HepG2 (cell line): ENCODE measurements around the gene RACGAP1.

ENCODE experiments used
- CBFB ChIP-seq: sonication (generic); formaldehyde crosslinking; IDR thresholded peaks from 2 replicates; pipeline ENCODE4 v1.4.0; 2020; ENCODE audit warnings: missing genetic modification reagents
- CEBPB ChIP-seq: IDR thresholded peaks from 2 replicates; pipeline ENCODE4 v1.6.1; 2011; ENCODE audit warnings: low read depth, low read length, improper control_type of control experiment, borderline replicate concordance
- EP300 ChIP-seq, 3 experiments: sonication (generic) in 1 of 3; formaldehyde crosslinking in 1 of 3; IDR thresholded peaks; 2 replicates each; pipeline versions ENCODE4 v1.5.1 to v1.6.1; 2011 to 2020; ENCODE audit warnings: low read depth in 2 of 3, low read length in 2 of 3, borderline replicate concordance in 1 of 3, improper control_type of control experiment in 1 of 3, mild to moderate bottlenecking in 1 of 3, missing genetic modification reagents in 1 of 3, moderate library complexity in 1 of 3
- MXI1 ChIP-seq: IDR thresholded peaks from 3 replicates; pipeline ENCODE4 v1.6.1; 2012; ENCODE audit warnings: low read depth, low read length, inconsistent platforms, borderline replicate concordance
- POLR2A ChIP-seq, 2 experiments: IDR thresholded peaks; 2 replicates each; pipeline ENCODE4 v1.6.1; 2011; ENCODE audit warnings: low read depth in 2 of 2, low read length in 2 of 2, mild to moderate bottlenecking in 1 of 2, moderate library complexity in 1 of 2; ENCODE audit not compliant: insufficient read depth in 1 of 2
- WIZ ChIP-seq: sonication (generic); formaldehyde crosslinking; IDR thresholded peaks from 2 replicates; pipeline ENCODE4 v1.5.1; 2020; ENCODE audit warnings: mild to moderate bottlenecking, missing genetic modification reagents
- ZNF660 ChIP-seq: sonication (generic); formaldehyde crosslinking; IDR thresholded peaks from 2 replicates; pipeline ENCODE4 v1.5.1; 2020; ENCODE audit warnings: mild to moderate bottlenecking, low read depth, missing genetic modification reagents, borderline replicate concordance
- TF ChIP-seq, protein P1 (sequence below): sonication (generic); formaldehyde crosslinking; IDR thresholded peaks from 2 replicates; pipeline ENCODE4 v1.4.0; 2020; ENCODE audit warnings: mild to moderate bottlenecking, low read depth, missing genetic modification reagents
- TF ChIP-seq, protein P2 (sequence below): sonication (generic); formaldehyde crosslinking; IDR thresholded peaks from 2 replicates; pipeline ENCODE4 v1.5.0; 2020; ENCODE audit warnings: missing genetic modification reagents, mild to moderate bottlenecking, borderline replicate concordance
- TF ChIP-seq, protein P3 (sequence below), 2 experiments: IDR thresholded peaks; 2 replicates each; pipeline ENCODE4 v1.6.1; 2011 to 2012; ENCODE audit warnings: low read length in 2 of 2, borderline replicate concordance in 1 of 2, low read depth in 1 of 2, mild to moderate bottlenecking in 1 of 2, moderate library complexity in 1 of 2

DNA sequence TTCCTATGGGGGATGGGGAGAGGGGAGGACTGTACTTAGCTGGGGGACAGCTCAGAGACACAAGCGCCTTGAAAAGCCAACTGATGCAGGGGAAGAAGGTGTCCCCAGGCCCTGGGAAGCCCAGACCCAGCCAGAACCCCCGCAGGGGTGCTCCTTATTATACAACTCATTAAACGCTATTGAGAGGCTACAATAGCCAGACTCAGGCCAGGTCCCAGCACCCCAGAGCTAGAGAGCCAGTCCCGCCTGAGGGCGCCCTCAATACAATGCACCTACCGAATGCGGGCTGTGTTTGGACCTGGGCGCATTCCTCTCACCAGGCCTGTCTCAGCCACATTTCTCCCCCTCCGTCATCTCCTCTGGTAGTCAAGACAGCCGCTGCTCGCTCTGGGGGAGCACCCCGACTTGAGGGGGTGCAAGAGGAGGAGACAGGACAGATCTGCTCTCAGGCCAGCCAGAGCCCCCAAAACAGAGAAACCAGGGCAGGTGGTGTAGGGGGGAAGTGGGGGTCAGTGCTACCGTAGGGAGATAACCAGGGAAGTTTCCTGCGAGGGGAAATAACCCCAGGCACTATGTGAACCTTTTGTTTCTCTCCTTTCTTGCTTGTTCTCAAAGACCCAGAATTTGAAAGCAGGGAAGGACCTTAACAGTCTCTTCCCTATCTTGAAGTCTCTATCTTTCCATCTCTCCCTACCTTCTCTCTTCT is 26.0 kb upstream of the RACGAP1 start:
- TF ChIP-seq CBFB (no peak), ZNF660 (CRISPR knock-in tag) (no peak), POLR2A (IDR thresholded peaks at IDR 0.05; ENCODE audit: insufficient read depth in 1 of 2, low read depth in 2 of 2, low read length in 2 of 2) (no peak), CEBPB (no peak), MXI1 (no peak), WIZ (CRISPR knock-in tag) (no peak), EP300 (IDR thresholded peaks at IDR 0.05; ENCODE audit: low read depth in 2 of 2, low read length in 2 of 2) (no peak), EP300 (CRISPR knock-in tag; IDR thresholded peaks at IDR 0.05; ENCODE audit: borderline replicate concordance) (no peak)
- TF ChIP-seq, protein P1, sequence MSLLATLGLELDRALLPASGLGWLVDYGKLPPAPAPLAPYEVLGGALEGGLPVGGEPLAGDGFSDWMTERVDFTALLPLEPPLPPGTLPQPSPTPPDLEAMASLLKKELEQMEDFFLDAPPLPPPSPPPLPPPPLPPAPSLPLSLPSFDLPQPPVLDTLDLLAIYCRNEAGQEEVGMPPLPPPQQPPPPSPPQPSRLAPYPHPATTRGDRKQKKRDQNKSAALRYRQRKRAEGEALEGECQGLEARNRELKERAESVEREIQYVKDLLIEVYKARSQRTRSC: no peak
- TF ChIP-seq, protein P2, sequence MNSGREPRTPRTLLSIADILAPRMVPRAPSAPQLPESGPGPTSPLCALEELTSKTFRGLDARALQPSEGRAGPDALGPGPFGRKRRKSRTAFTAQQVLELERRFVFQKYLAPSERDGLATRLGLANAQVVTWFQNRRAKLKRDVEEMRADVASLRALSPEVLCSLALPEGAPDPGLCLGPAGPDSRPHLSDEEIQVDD (CRISPR knock-in tag): no peak
- TF ChIP-seq, protein P3, sequence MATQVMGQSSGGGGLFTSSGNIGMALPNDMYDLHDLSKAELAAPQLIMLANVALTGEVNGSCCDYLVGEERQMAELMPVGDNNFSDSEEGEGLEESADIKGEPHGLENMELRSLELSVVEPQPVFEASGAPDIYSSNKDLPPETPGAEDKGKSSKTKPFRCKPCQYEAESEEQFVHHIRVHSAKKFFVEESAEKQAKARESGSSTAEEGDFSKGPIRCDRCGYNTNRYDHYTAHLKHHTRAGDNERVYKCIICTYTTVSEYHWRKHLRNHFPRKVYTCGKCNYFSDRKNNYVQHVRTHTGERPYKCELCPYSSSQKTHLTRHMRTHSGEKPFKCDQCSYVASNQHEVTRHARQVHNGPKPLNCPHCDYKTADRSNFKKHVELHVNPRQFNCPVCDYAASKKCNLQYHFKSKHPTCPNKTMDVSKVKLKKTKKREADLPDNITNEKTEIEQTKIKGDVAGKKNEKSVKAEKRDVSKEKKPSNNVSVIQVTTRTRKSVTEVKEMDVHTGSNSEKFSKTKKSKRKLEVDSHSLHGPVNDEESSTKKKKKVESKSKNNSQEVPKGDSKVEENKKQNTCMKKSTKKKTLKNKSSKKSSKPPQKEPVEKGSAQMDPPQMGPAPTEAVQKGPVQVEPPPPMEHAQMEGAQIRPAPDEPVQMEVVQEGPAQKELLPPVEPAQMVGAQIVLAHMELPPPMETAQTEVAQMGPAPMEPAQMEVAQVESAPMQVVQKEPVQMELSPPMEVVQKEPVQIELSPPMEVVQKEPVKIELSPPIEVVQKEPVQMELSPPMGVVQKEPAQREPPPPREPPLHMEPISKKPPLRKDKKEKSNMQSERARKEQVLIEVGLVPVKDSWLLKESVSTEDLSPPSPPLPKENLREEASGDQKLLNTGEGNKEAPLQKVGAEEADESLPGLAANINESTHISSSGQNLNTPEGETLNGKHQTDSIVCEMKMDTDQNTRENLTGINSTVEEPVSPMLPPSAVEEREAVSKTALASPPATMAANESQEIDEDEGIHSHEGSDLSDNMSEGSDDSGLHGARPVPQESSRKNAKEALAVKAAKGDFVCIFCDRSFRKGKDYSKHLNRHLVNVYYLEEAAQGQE (IDR thresholded peaks at IDR 0.05; ENCODE audit: borderline replicate concordance in 1 of 2, low read depth in 1 of 2, low read length in 2 of 2): no peak
